ENCODE data around the gene TMEM14A. TPM values are rescaled to one million over a fixed set of nuclear protein-coding genes. Genes with fewer than 3 reads are reported as not detected.

Gene TMEM14A
- total RNA-seq, 1 donor from 2014 or later, result 51.8 TPM

GRCh38 chr6:52643158-52643557 is 27.8 kb upstream of the TMEM14A start:
- no peak for DNase-seq (ENCODE audit: low read depth)
- TF ChIP-seq CTCF (conservative IDR thresholded peaks at IDR 0.05; ENCODE audit: low read depth, low read length), result no peak
- no peak overlapping the region for H3K4me3 ChIP-seq (ENCODE audit: low read depth, low read length)

GRCh38 chr6:52644253-52644652 is 26.7 kb upstream of the TMEM14A start:
- no peak overlapping the region for H3K4me3 ChIP-seq (ENCODE audit: low read depth, low read length)
- TF ChIP-seq CTCF (conservative IDR thresholded peaks at IDR 0.05; ENCODE audit: low read depth, low read length), result no peak
- DNase-seq (ENCODE audit: low read depth), result no peak

GRCh38 chr6:52645976-52646375 is 24.9 kb upstream of the TMEM14A start:
- no peak for DNase-seq (ENCODE audit: low read depth)
- no peak for TF ChIP-seq CTCF (conservative IDR thresholded peaks at IDR 0.05; ENCODE audit: low read depth, low read length)
- no peak overlapping the region for H3K4me3 ChIP-seq (ENCODE audit: low read depth, low read length)

- no peak overlapping the region for H3K4me3 ChIP-seq (ENCODE audit: low read depth, low read length)
- no peak for DNase-seq (ENCODE audit: low read depth)
- no peak for TF ChIP-seq CTCF (conservative IDR thresholded peaks at IDR 0.05; ENCODE audit: low read depth, low read length)
Measured at GRCh38 chr6:52647199-52647598, 23.7 kb upstream of the TMEM14A start.

- no peak for DNase-seq (ENCODE audit: low read depth)
- no peak overlapping the region for H3K4me3 ChIP-seq (ENCODE audit: low read depth, low read length)
- no peak for TF ChIP-seq CTCF (conservative IDR thresholded peaks at IDR 0.05; ENCODE audit: low read depth, low read length)
Measured at GRCh38 chr6:52649536-52650160, 21.3 kb upstream of the TMEM14A start.

GRCh38 chr6:52650941-52651340 is 20.0 kb upstream of the TMEM14A start:
- H3K4me3 ChIP-seq (ENCODE audit: low read depth, low read length), result no peak overlapping the region
- TF ChIP-seq CTCF (conservative IDR thresholded peaks at IDR 0.05; ENCODE audit: low read depth, low read length), result no peak
- DNase-seq (ENCODE audit: low read depth), result no peak

GRCh38 chr6:52653151-52653550 is 17.8 kb upstream of the TMEM14A start:
- no peak for TF ChIP-seq CTCF (conservative IDR thresholded peaks at IDR 0.05; ENCODE audit: low read depth, low read length)
- DNase-seq (ENCODE audit: low read depth), result no peak
- H3K4me3 ChIP-seq (ENCODE audit: low read depth, low read length), result no peak overlapping the region

Measured in epithelial cell of proximal tubule (primary cell).